HFFc6 (cell line): Measurements from ENCODE around the gene PHOSPHO2. TPM values are rescaled to one million over a fixed set of nuclear protein-coding genes. Genes with fewer than 3 reads are reported as not detected.

Experiments used
- DNase-seq: peaks from one replicate; pipeline ENCODE4 v3.0.0-alpha.2; 2018
- H3K27ac Mint-ChIP-seq: 2 replicates; pipeline ENCODE4 v1.8.0; 2020; ENCODE audit warnings: mild to moderate bottlenecking, mixed read lengths
- H3K27me3 Mint-ChIP-seq: 2 replicates; pipeline ENCODE4 v1.8.0; 2021; ENCODE audit warnings: mild to moderate bottlenecking, moderate library complexity, mixed read lengths; ENCODE audit not compliant: insufficient read depth
- H3K36me3 Mint-ChIP-seq: 2 replicates; pipeline ENCODE4 v1.8.0; 2021; ENCODE audit warnings: low read depth, mixed read lengths
- H3K4me1 Mint-ChIP-seq: 2 replicates; pipeline ENCODE4 v1.8.0; 2020; ENCODE audit warnings: low read depth, mixed read lengths
- H3K4me3 Mint-ChIP-seq: 2 replicates; pipeline ENCODE4 v1.8.0; 2020; ENCODE audit warnings: mild to moderate bottlenecking, moderate library complexity, mixed read lengths
- H3K9me3 Mint-ChIP-seq: 2 replicates; pipeline ENCODE4 v1.8.0; 2020; ENCODE audit warnings: mild to moderate bottlenecking, mixed read lengths
- total RNA-seq, 6 experiments: library from RNA; stranded (reverse); fragmentation: NEBNext Ultra II Directional; extraction: Animal tissue kit (Norgen Biotek cat#: 25700); gene quantifications; 2 replicates in 1 of 6; 3 replicates in 5 of 6; pipeline ENCODE4 v1.2.3, GENCODE V29; 2021
- TF ChIP-seq, protein P1 (sequence below): fragments of 200-600 bp; sonication (generic); IDR thresholded peaks from 2 replicates; pipeline ENCODE4 v1.5.0; 2021; ENCODE audit warnings: antibody characterized with exemption, mild to moderate bottlenecking

Gene PHOSPHO2
- total RNA-seq, 6 experiments from 2014 or later: 1.6 to 2.6 (median 2.0) TPM

GRCh38 chr2:169736902-169737301 lies 42.6 kb downstream of the PHOSPHO2 start:
- Mint-ChIP-seq H3K27ac (no peak overlapping the region), H3K9me3 (no peaks in the 10 kb centered on the region), H3K27me3 (peaks cover 7% of the 10 kb centered on the region), H3K4me3 (no peak overlapping the region), H3K4me1 (0 out of 2 replicates have a peak, but pooled peaks cover 5% of the 10 kb centered on the region), H3K36me3 (no peaks in the 10 kb centered on the region)
- TF ChIP-seq, protein P1, sequence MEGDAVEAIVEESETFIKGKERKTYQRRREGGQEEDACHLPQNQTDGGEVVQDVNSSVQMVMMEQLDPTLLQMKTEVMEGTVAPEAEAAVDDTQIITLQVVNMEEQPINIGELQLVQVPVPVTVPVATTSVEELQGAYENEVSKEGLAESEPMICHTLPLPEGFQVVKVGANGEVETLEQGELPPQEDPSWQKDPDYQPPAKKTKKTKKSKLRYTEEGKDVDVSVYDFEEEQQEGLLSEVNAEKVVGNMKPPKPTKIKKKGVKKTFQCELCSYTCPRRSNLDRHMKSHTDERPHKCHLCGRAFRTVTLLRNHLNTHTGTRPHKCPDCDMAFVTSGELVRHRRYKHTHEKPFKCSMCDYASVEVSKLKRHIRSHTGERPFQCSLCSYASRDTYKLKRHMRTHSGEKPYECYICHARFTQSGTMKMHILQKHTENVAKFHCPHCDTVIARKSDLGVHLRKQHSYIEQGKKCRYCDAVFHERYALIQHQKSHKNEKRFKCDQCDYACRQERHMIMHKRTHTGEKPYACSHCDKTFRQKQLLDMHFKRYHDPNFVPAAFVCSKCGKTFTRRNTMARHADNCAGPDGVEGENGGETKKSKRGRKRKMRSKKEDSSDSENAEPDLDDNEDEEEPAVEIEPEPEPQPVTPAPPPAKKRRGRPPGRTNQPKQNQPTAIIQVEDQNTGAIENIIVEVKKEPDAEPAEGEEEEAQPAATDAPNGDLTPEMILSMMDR: no peak
- DNase-seq: no peak

- Mint-ChIP-seq H3K9me3 (no peaks in the 10 kb centered on the region), H3K4me3 (no peak overlapping the region), H3K36me3 (no peaks in the 10 kb centered on the region), H3K4me1 (no peaks in the 10 kb centered on the region), H3K27ac (no peak overlapping the region), H3K27me3 (peaks cover 5% of the 10 kb centered on the region; the same call in 1 of the 2 replicates)
- TF ChIP-seq, protein P1: no peak
- no peak for DNase-seq
These were observed 44.4 kb downstream of the PHOSPHO2 start for GRCh38 chr2:169738566-169739229.

DNA sequence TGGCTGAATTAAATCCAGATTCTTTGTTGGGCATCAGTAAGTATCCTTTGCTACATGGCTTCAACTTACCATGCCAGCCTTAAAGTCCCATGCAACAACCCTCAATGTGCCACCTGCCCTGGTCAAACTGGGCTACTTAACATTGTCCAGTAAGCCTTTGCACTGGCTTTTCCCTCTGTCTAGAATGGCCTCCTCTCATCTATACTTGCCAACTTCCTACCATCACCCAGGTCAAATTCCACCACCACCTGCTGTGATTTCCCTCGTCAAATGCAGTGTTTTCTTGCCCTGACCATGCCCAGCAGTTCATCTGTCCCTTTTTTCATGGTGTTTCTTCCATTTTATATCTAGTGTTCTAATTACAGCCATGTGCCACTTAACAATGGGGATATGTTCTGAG lies 45.1 kb downstream of the PHOSPHO2 start:
- DNase-seq: no peak
- Mint-ChIP-seq H3K27me3 (peaks cover 5% of the 10 kb centered on the region; the same call in 1 of the 2 replicates), H3K9me3 (no peaks in the 10 kb centered on the region), H3K4me3 (no peak overlapping the region), H3K36me3 (no peaks in the 10 kb centered on the region), H3K4me1 (no peaks in the 10 kb centered on the region), H3K27ac (no peak overlapping the region)
- TF ChIP-seq, protein P1: no peak

DNA sequence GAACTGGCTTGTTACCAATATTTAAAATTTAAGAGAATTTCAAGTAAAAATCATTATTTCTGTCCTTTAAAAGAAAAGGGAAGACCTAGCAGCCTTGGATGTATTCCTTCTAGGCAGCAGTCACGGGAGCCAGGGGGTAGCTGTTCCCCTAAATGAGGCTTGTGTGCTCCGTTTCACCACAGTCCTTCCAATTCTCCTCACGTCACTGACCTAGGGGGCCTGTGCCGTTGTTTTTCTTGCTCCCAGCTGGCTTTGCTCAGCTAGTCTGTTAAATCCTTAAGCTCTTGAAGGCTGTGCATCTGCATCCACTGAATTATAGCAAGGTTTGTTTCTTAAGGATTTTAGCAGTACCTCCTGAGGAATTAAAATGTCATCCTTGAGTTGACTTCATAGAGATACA lies 49.3 kb downstream of the PHOSPHO2 start:
- Mint-ChIP-seq H3K36me3 (no peaks in the 10 kb centered on the region), H3K9me3 (no peaks in the 10 kb centered on the region), H3K27ac (no peak overlapping the region)

DNA sequence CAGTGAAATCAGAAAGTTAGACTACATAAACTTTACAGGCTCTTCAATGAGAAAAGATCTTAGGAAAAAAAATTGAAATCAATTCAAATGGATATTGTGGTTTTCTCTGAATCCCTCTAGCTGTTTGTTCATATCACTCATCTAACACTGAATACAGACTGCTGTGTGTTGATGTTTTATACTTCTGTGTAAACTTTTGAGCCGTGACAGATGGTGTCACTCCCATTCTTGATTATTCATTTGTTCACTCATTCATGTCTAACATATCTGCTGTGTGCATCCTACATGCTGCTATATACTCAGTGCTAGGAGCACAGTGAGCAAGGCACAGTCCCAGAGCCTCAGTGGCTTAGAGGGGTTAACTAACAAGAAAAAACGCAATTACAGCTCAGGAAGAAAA lies 52.0 kb downstream of the PHOSPHO2 start:
- Mint-ChIP-seq H3K36me3 (no peaks in the 10 kb centered on the region), H3K4me1 (no peaks in the 10 kb centered on the region), H3K4me3 (no peak overlapping the region), H3K27me3 (peaks cover 2% of the 10 kb centered on the region; the same call in 1 of the 2 replicates), H3K27ac (no peak overlapping the region), H3K9me3 (no peaks in the 10 kb centered on the region)
- DNase-seq: no peak
- TF ChIP-seq, protein P1: no peak

More for the DNA sequence above, 49.3 kb downstream of the PHOSPHO2 start:
- no peak overlapping the region for H3K4me3 Mint-ChIP-seq
- peaks cover 2% of the 10 kb centered on the region; the same call in 1 of the 2 replicates for H3K27me3 Mint-ChIP-seq
- TF ChIP-seq, protein P1: no peak
- no peaks in the 10 kb centered on the region for H3K4me1 Mint-ChIP-seq
- no peak for DNase-seq
